Astrocyte of the spinal cord (primary cell): ENCODE data around the gene ABCC10.
"Not testable (repeated sequence)": the region's sequence is repeated elsewhere in the genome, so short reads cannot be mapped to it uniquely, and the experiment has no call there.

ENCODE experiments used
- DNase-seq: peaks from one replicate; pipeline ENCODE4 v3.0.0; 2011; ENCODE audit warnings: low read depth, low spot score
- H3K4me3 ChIP-seq: 2 replicates; pipeline ENCODE4 v1.5.1; 2011; ENCODE audit warnings: low read depth, mild to moderate bottlenecking, low read length, moderate library complexity
- in situ Hi-C: cut with HindIII; loops from 2 replicates; pipeline ENCODE4 v1.10.0; 2017; ENCODE audit warnings: low sequenced_read_pairs
- TF ChIP-seq, protein P1 (sequence below): IDR thresholded peaks from 2 replicates; pipeline ENCODE4 v1.5.1; 2012; ENCODE audit warnings: low read depth, mild to moderate bottlenecking, low read length, inconsistent platforms

The ABCC10 gene

DNA sequence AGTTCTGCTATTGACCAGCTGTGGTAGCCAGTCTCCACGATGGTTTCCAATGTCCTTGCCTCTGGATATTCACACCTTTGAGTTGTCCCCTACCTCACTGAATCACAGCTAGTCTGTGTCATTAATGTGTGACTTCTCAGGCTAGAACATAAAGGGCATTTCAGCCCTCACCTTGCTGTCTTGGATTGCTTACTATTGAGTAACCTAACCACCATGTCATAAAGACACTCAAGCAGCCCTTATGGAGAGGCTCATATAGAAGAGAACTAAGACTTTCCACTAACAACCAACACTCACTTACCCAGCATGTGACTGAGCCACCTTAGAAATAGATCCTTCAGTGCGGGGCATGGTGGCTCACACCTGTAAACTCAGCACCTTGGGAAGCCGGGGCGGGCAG is 19.1 kb upstream of the ABCC10 start:
- no peak overlapping the region for H3K4me3 ChIP-seq
- TF ChIP-seq, protein P1, sequence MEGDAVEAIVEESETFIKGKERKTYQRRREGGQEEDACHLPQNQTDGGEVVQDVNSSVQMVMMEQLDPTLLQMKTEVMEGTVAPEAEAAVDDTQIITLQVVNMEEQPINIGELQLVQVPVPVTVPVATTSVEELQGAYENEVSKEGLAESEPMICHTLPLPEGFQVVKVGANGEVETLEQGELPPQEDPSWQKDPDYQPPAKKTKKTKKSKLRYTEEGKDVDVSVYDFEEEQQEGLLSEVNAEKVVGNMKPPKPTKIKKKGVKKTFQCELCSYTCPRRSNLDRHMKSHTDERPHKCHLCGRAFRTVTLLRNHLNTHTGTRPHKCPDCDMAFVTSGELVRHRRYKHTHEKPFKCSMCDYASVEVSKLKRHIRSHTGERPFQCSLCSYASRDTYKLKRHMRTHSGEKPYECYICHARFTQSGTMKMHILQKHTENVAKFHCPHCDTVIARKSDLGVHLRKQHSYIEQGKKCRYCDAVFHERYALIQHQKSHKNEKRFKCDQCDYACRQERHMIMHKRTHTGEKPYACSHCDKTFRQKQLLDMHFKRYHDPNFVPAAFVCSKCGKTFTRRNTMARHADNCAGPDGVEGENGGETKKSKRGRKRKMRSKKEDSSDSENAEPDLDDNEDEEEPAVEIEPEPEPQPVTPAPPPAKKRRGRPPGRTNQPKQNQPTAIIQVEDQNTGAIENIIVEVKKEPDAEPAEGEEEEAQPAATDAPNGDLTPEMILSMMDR: no peak
- DNase-seq: no peak
- in situ Hi-C loops: no loop called here

DNA sequence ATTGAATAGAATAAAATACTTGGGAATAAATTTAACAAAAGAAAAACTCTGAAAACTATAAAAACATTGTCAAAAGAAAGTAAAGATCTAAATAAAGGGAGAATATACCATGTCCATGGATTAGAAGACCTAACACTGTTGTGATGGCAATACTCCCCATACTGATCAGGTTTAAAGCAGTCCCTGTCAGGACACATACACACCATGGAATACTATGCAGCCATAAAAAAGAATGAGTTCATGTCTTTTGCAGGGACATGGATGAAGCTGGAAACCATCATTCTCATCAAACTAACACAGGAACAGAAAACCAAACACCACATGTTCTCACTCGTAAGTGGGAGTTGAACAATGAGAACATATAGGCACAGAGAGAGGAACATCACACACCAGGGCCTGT is 16.6 kb upstream of the ABCC10 start:
- DNase-seq, in situ Hi-C loops, H3K4me3 ChIP-seq: not testable (repeated sequence)

DNA sequence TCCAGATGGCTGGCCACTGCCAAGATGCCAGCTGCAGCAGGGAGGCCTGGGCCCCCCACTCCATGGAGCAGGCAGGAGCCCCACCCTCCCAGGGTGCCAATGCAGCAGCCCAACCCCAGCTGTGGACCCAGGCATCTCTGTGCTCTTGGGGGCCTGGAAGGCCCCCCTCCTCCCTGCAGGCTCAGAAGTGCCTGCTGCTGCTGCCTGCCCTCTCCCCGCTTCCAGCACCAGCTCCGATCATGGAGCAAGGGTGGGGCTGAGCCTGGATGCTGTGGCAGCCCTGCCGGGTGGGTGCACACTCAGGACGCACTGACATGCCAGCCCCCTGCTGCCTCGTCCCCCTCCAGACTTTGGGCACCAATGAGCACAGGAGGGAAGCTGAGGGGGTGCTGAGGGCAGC is 14.8 kb upstream of the ABCC10 start:
- in situ Hi-C loops: no loop called here
- DNase-seq: no peak
- TF ChIP-seq, protein P1: no peak
- H3K4me3 ChIP-seq: no peak overlapping the region

DNA sequence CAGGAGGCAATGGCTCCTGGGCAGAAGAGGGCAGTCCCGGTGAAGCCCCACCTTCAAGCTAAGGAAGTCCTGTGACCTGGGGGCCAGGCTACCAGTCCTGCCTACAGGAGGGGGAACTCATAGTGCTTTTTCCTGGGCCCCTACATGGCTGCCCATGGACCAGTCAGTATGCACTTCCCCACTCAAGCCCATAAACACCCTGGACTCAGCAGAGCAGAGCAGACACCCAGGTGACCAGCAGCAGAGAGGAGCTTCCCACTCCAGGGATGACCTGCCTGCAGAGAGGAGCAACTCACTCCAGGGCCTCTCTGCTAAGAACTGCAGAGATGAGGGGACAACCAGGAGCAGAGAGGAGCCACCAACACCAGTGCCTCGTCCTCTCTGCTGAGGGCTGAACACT is 14.3 kb upstream of the ABCC10 start:
- H3K4me3 ChIP-seq: no peak overlapping the region
- in situ Hi-C loops: no loop called here
- TF ChIP-seq, protein P1: no peak
- no peak for DNase-seq

DNA sequence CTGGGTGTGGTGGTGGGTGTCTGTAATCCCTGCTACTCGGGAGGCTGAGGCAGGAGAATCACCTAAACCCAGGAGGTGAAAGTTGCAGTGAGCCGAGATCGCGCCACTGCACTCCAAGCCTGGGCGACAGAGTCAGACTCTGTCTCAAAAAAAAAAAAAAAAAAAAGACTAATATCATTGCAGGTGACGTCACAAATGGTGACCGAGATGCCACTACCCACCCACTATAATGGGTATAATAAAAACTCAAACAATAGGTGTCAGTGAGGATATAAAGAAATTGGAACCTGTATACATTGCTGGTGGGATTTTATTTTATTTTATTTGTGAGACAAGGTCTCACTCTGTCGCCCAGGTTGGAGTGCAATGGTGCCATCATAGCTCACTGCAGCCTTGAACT is 12.1 kb upstream of the ABCC10 start:
- DNase-seq, in situ Hi-C loops, H3K4me3 ChIP-seq: not testable (repeated sequence)

DNA sequence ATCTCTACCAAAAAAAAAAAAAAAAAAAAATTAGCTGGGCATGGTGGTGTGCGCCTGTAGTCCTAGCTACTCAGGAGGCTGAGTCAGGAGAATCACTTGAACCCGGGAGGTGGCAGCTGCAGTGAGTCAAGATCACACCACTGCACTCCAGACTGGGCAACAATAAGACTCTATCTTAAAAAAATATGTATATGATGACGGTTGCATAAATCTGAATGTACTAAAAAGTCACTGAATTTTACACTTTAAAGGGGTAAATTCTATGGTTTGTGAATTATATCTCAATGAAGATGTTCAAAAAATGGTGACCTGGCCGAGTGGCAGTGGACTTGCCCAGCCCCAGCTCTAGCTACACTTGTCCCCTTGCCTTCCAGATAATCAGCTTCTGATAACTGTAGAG is 10.4 kb upstream of the ABCC10 start:
- no peak overlapping the region for H3K4me3 ChIP-seq
- TF ChIP-seq, protein P1: no peak
- in situ Hi-C loops: no loop called here
- no peak for DNase-seq

DNA sequence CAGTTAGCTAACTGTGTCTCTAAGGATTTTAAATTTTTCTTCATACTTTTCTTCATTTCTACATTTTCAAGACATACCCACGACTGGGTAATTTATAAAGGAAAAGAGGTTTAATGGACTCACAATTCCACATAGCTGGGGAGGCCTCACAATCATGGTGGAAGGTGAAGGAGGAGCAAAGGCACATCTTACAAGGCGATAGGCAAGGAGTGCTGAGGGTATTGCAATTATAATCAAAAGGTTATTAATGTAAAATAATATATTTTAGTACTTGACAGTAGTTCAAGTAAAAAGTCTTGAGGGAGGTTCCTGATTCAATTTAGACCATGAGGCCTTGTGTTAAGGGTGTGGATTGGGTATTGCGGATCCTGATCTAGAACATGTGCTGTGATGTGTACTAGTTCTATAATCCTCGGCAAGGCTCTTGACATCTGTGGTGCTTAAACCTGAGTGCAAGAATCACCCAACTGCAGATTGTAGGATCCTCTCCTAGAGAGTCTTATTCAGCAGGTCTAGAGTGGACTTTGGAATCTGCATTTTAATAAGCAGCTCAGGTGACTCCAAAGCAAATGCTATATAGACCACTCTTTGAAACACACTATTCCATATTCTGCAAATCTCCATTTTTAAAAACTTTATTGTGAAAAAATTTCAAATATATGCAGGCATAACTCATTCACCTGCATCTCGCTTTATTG is 7.2 kb upstream of the ABCC10 start:
- TF ChIP-seq, protein P1: no peak
- H3K4me3 ChIP-seq: no peak overlapping the region
- in situ Hi-C loops: no loop called here
- no peak for DNase-seq

DNA sequence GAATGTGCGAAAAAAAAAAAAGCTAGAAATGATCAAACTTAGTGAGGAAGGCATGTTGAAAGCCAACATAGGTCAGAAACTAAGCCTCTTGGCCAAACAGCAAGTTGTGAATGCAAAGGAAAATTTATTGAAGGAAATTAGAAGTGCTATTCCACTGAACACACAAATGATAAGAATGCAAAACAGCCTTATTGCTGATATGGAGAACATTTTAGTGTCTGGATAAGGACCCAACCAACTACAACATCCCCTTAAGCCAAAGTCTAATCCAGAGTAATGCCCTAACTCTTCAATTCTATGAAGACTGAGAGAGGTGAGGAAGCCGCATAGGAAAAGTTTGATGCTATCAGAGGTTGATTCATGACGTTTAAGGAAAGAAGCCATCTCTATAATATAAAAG is 5.5 kb upstream of the ABCC10 start:
- no peak overlapping the region for H3K4me3 ChIP-seq
- TF ChIP-seq, protein P1: no peak
- in situ Hi-C loops: no loop called here
- no peak for DNase-seq

DNA sequence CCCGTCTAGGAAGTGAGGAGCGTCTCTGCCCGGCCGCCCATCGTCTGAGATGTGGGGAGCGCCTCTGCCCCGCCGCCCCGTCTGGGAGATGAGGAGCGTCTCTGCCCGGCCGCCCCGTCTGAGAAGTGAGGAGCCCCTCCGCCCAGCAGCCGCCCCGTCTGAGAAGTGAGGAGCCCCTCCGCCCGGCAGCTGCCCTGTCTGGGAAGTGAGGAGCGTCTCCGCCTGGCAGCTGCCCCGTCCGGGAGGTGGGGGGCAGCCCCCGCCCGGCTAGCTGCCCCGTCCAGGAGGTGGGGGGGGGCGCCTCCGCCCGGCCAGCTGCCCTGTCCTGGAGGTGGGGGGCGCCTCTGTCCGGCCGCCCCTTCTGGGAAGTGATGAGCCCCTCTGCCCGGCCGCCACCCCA is 2.3 kb upstream of the ABCC10 start:
- DNase-seq, in situ Hi-C loops, H3K4me3 ChIP-seq: not testable (repeated sequence)
